ENCODE data around the gene TMSB4X.

TMSB4X gene

DNA sequence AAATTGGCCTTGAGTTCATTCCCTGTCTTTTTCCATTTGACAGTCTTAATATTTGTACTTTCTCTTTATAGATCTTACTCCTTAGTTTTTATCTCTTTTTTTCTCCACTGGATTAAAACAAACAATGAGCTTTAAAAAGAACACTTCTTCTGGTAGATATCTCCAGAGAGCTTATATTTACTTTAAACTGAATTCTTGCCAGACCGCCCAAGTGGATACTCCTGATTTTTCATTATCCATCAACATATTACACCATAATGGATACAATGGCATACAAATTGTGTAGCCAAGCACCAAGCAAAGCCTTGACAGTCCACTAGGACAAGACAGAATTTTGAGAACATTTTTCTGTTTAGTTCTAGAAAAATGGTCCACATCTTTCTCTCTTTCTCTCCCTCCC, 18.9 kb downstream of the TMSB4X start:
- Histone ChIP-seq H2BK120ac (ENCODE audit: low read depth, low read length) (no peak overlapping the region), H3K27me3 (ENCODE audit: control insufficient read depth in 3 of 3, insufficient read depth in 3 of 3, low read depth in 1 of 3, low read length in 3 of 3) (no peaks in the 10 kb centered on the region), H3K9me3 (replicated peaks in 1 of 2; ENCODE audit: control insufficient read depth in 2 of 2, insufficient read depth in 1 of 2, low read depth in 1 of 2, low read length in 2 of 2) (no peaks in the 10 kb centered on the region), H3K79me1 (ENCODE audit: low read depth, low read length) (no peaks in the 10 kb centered on the region), H3K4me1 (ENCODE audit: control insufficient read depth in 2 of 2, insufficient read depth in 1 of 2, low read depth in 1 of 2, low read length in 2 of 2) (peaks cover 0 to 3% of the 10 kb centered on the region in 2 donors), H2BK12ac (ENCODE audit: low read length) (no peak overlapping the region), H3K9ac (ENCODE audit: low read depth, low read length, poor library complexity) (no peak overlapping the region), H2BK15ac (ENCODE audit: low read length) (no peak overlapping the region), H4K91ac (ENCODE audit: low read depth, low read length, poor library complexity) (no peak overlapping the region), H3K4me2 (ENCODE audit: insufficient read depth, low read length, poor library complexity, severe bottlenecking) (no peak overlapping the region), H4K8ac (ENCODE audit: low read depth, low read length) (no peak overlapping the region), H3K23ac (ENCODE audit: low read depth, low read length, poor library complexity) (no peak overlapping the region), H2AFZ (ENCODE audit: low read length) (no peak overlapping the region), H3K4me3 (ENCODE audit: low read length in 2 of 2) (no peak overlapping the region), H2BK5ac (ENCODE audit: low read length) (no peak overlapping the region), H3K27ac (replicated peaks; ENCODE audit: low read length) (no peak overlapping the region), H3K4ac (ENCODE audit: low read length) (no peak overlapping the region), H3K18ac (ENCODE audit: low read length) (no peak overlapping the region), H2AK5ac (ENCODE audit: low read depth, low read length) (no peak overlapping the region), H3K14ac (ENCODE audit: low read length) (no peak overlapping the region), H3K36me3 (replicated peaks in 1 of 2; ENCODE audit: control insufficient read depth in 2 of 2, insufficient read depth in 2 of 2, low read length in 2 of 2) (no peaks in the 10 kb centered on the region)
- DNase-seq (ENCODE audit: low spot score): no peak
- WGBS, 2 donors (ENCODE audit: extremely low coverage in 2 of 2, insufficient read length in 2 of 2, insufficient replicate concordance in 1 of 2): no CpG with 5 or more reads among the region's 1 CpG

- H3K23ac ChIP-seq (ENCODE audit: low read depth, low read length, poor library complexity): no peak overlapping the region
- no peak overlapping the region for H2BK120ac ChIP-seq (ENCODE audit: low read depth, low read length)
- no CpG with 5 or more reads among the region's 4 CpGs for WGBS, 2 donors (ENCODE audit: extremely low coverage in 2 of 2, insufficient read length in 2 of 2, insufficient replicate concordance in 1 of 2)
- no peak overlapping the region for H3K9ac ChIP-seq (ENCODE audit: low read depth, low read length, poor library complexity)
- no peak overlapping the region for H3K14ac ChIP-seq (ENCODE audit: low read length)
- H3K18ac ChIP-seq (ENCODE audit: low read length): no peak overlapping the region
- H3K27me3 ChIP-seq (ENCODE audit: control insufficient read depth in 3 of 3, insufficient read depth in 3 of 3, low read depth in 1 of 3, low read length in 3 of 3): no peaks in the 10 kb centered on the region
- peaks cover 0 to 7% of the 10 kb centered on the region in 2 donors for H3K4me1 ChIP-seq (ENCODE audit: control insufficient read depth in 2 of 2, insufficient read depth in 1 of 2, low read depth in 1 of 2, low read length in 2 of 2)
- H4K8ac ChIP-seq (ENCODE audit: low read depth, low read length): no peak overlapping the region
- H2AK5ac ChIP-seq (ENCODE audit: low read depth, low read length): no peak overlapping the region
- H3K4me2 ChIP-seq (ENCODE audit: insufficient read depth, low read length, poor library complexity, severe bottlenecking): no peak overlapping the region
- DNase-seq (ENCODE audit: low spot score): no peak
- no peak overlapping the region for H3K4ac ChIP-seq (ENCODE audit: low read length)
- no peak overlapping the region for H3K4me3 ChIP-seq (ENCODE audit: low read length in 2 of 2)
- no peaks in the 10 kb centered on the region for H3K79me1 ChIP-seq (ENCODE audit: low read depth, low read length)
- H2AFZ ChIP-seq (ENCODE audit: low read length): no peak overlapping the region
- no peaks in the 10 kb centered on the region for H3K9me3 ChIP-seq (replicated peaks in 1 of 2; ENCODE audit: control insufficient read depth in 2 of 2, insufficient read depth in 1 of 2, low read depth in 1 of 2, low read length in 2 of 2)
- H2BK15ac ChIP-seq (ENCODE audit: low read length): no peak overlapping the region
- H3K27ac ChIP-seq (replicated peaks; ENCODE audit: low read length): no peak overlapping the region
- no peak overlapping the region for H4K91ac ChIP-seq (ENCODE audit: low read depth, low read length, poor library complexity)
- no peak overlapping the region for H2BK5ac ChIP-seq (ENCODE audit: low read length)
- H2BK12ac ChIP-seq (ENCODE audit: low read length): no peak overlapping the region
- H3K36me3 ChIP-seq (replicated peaks in 1 of 2; ENCODE audit: control insufficient read depth in 2 of 2, insufficient read depth in 2 of 2, low read length in 2 of 2): no peaks in the 10 kb centered on the region
Observed at GRCh38 chrX:12994321-12994720, 19.4 kb downstream of the TMSB4X start.

GRCh38 chrX:12996934-12997435, 22.1 kb downstream of the TMSB4X start:
- Histone ChIP-seq H3K9ac (ENCODE audit: low read depth, low read length, poor library complexity) (no peak overlapping the region), H3K4ac (ENCODE audit: low read length) (no peak overlapping the region), H3K27me3 (ENCODE audit: control insufficient read depth in 3 of 3, insufficient read depth in 3 of 3, low read depth in 1 of 3, low read length in 3 of 3) (no peaks in the 10 kb centered on the region), H3K36me3 (replicated peaks in 1 of 2; ENCODE audit: control insufficient read depth in 2 of 2, insufficient read depth in 2 of 2, low read length in 2 of 2) (no peaks in the 10 kb centered on the region), H3K18ac (ENCODE audit: low read length) (no peak overlapping the region), H2BK120ac (ENCODE audit: low read depth, low read length) (no peak overlapping the region), H3K23ac (ENCODE audit: low read depth, low read length, poor library complexity) (no peak overlapping the region), H2BK5ac (ENCODE audit: low read length) (no peak overlapping the region), H3K4me3 (ENCODE audit: low read length in 2 of 2) (no peak overlapping the region), H4K8ac (ENCODE audit: low read depth, low read length) (no peak overlapping the region), H3K4me2 (ENCODE audit: insufficient read depth, low read length, poor library complexity, severe bottlenecking) (no peak overlapping the region), H2BK12ac (ENCODE audit: low read length) (no peak overlapping the region), H2AFZ (ENCODE audit: low read length) (no peak overlapping the region), H3K9me3 (replicated peaks in 1 of 2; ENCODE audit: control insufficient read depth in 2 of 2, insufficient read depth in 1 of 2, low read depth in 1 of 2, low read length in 2 of 2) (no peaks in the 10 kb centered on the region), H4K91ac (ENCODE audit: low read depth, low read length, poor library complexity) (no peak overlapping the region), H3K27ac (replicated peaks; ENCODE audit: low read length) (no peak overlapping the region), H2BK15ac (ENCODE audit: low read length) (no peak overlapping the region), H3K79me1 (ENCODE audit: low read depth, low read length) (no peaks in the 10 kb centered on the region), H2AK5ac (ENCODE audit: low read depth, low read length) (no peak overlapping the region), H3K14ac (ENCODE audit: low read length) (no peak overlapping the region), H3K4me1 (ENCODE audit: control insufficient read depth in 2 of 2, insufficient read depth in 1 of 2, low read depth in 1 of 2, low read length in 2 of 2) (peaks cover 0 to 23% of the 10 kb centered on the region in 2 donors)
- WGBS, 2 donors (ENCODE audit: extremely low coverage in 2 of 2, insufficient read length in 2 of 2, insufficient replicate concordance in 1 of 2): no CpG with 5 or more reads among the region's 3 CpGs
- DNase-seq (ENCODE audit: low spot score): no peak

DNA sequence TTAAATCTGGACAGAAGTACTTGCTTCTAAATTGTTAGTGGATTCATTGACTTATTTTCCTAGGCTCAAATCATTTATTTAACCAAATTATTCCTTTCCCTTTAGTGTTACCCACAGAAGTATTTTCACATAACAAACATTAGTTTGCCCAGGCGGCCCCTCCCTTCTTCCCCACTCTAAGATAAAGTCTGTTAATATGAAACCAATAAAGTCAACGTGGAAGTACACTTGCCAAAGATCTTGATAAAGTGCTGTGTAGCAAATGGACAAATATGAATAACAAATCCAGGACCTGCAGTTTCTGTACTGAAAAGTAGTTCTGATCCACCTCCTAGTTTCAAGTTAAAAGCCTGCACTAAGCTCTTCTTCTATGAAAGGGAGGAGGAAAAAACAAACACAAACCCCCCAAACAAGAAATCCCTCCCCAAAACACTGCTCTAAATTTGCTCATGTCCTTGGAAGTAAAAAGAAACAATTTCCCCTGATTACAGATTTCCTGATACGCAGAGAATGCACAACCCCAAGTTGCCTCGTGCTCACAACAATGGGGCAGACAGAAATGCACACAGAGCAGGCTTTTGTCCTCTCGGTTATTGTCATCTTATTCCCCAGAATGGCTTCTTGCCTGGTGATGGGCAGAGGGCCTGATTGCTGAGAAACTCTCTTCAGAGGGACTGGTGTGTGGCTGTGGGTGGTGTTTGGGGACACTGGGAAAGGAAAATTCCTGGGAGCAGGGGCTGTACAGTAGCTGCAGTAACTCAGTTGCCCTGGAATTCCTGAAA, 23.2 kb downstream of the TMSB4X start:
- Histone ChIP-seq H3K9ac (ENCODE audit: low read depth, low read length, poor library complexity) (no peak overlapping the region), H3K79me1 (ENCODE audit: low read depth, low read length) (no peaks in the 10 kb centered on the region), H2AK5ac (ENCODE audit: low read depth, low read length) (no peak overlapping the region), H3K4me1 (ENCODE audit: control insufficient read depth in 2 of 2, insufficient read depth in 1 of 2, low read depth in 1 of 2, low read length in 2 of 2) (peaks cover 0 to 23% of the 10 kb centered on the region in 2 donors), H3K4me3 (ENCODE audit: low read length in 2 of 2) (no peak overlapping the region), H3K14ac (ENCODE audit: low read length) (no peak overlapping the region), H4K8ac (ENCODE audit: low read depth, low read length) (no peak overlapping the region), H2AFZ (ENCODE audit: low read length) (peak overlapping the region; percentile 55), H3K9me3 (replicated peaks in 1 of 2; ENCODE audit: control insufficient read depth in 2 of 2, insufficient read depth in 1 of 2, low read depth in 1 of 2, low read length in 2 of 2) (no peaks in the 10 kb centered on the region), H4K91ac (ENCODE audit: low read depth, low read length, poor library complexity) (no peak overlapping the region), H3K4me2 (ENCODE audit: insufficient read depth, low read length, poor library complexity, severe bottlenecking) (no peak overlapping the region), H3K27me3 (ENCODE audit: control insufficient read depth in 3 of 3, insufficient read depth in 3 of 3, low read depth in 1 of 3, low read length in 3 of 3) (no peaks in the 10 kb centered on the region), H3K27ac (replicated peaks; ENCODE audit: low read length) (no peak overlapping the region), H2BK12ac (ENCODE audit: low read length) (no peak overlapping the region), H2BK15ac (ENCODE audit: low read length) (no peak overlapping the region), H3K23ac (ENCODE audit: low read depth, low read length, poor library complexity) (no peak overlapping the region), H2BK120ac (ENCODE audit: low read depth, low read length) (no peak overlapping the region), H3K36me3 (replicated peaks in 1 of 2; ENCODE audit: control insufficient read depth in 2 of 2, insufficient read depth in 2 of 2, low read length in 2 of 2) (no peaks in the 10 kb centered on the region), H3K18ac (ENCODE audit: low read length) (no peak overlapping the region), H3K4ac (ENCODE audit: low read length) (no peak overlapping the region), H2BK5ac (ENCODE audit: low read length) (no peak overlapping the region)
- peak; percentile 15 for DNase-seq (ENCODE audit: low spot score)
- no CpG with 5 or more reads among the region's 5 CpGs for WGBS, 2 donors (ENCODE audit: extremely low coverage in 2 of 2, insufficient read length in 2 of 2, insufficient replicate concordance in 1 of 2)

Data from neuronal stem cell (in vitro differentiated cells).